ENCODE data around the gene FARSB. TPM values are rescaled to one million over a fixed set of nuclear protein-coding genes. Genes with fewer than 3 reads are reported as not detected.

Gene FARSB
- total and polyA plus RNA-seq, 2 experiments from 2014 or later, result 10.6 to 26.7 TPM

DNA sequence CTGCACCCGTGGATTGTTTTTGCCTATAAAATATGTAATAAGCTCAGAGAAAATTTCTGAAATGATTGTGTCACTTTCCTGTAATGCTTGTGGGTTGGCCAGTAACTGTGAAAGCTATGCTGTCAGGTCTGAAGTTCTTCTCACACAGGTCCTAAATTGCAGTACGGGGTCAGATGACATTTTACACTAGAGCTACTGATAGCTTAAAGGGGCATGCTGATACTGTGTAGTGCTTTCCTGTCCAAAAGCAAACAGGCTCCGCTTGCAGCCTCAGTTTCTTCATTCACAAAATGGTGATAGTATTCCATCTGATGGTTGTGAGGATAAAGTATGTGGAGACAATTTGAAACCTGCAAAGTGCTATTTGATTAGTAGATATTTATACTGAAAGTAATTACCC, 7.6 kb upstream of the FARSB start:
- DNase-seq (ENCODE audit: low read depth in 1 of 2, low spot score in 1 of 2), result peak in 1 of 2 donors; percentile 72
- Histone ChIP-seq H3K9me3 (ENCODE audit: low read depth) (no peaks in the 10 kb centered on the region), H3K36me3 (no peaks in the 10 kb centered on the region), H3K4me3 (no peak overlapping the region), H3K27ac (no peak overlapping the region), H3K4me1 (ENCODE audit: low read depth) (peaks cover 9% of the 10 kb centered on the region), H3K27me3 (peaks cover 10% of the 10 kb centered on the region)
- no peak for TF ChIP-seq CTCF (IDR thresholded peaks at IDR 0.05; ENCODE audit: low read depth, low read length)

GRCh38 chr2:222656526-222657446, 894 bp upstream of the FARSB start:
- Histone ChIP-seq H3K36me3 (no peaks in the 10 kb centered on the region), H3K27ac (peak overlapping the region; percentile 99), H3K4me1 (ENCODE audit: low read depth) (peaks cover 7% of the 10 kb centered on the region), H3K9me3 (ENCODE audit: low read depth) (no peaks in the 10 kb centered on the region), H3K27me3 (no peaks in the 10 kb centered on the region), H3K4me3 (peak overlapping the region; percentile 73)
- TF ChIP-seq CTCF (IDR thresholded peaks at IDR 0.05; ENCODE audit: low read depth, low read length), result no peak
- peak in 1 of 2 donors; percentile 6 for DNase-seq (ENCODE audit: low read depth in 1 of 2, low spot score in 1 of 2)

- Histone ChIP-seq H3K4me1 (ENCODE audit: low read depth) (peaks cover 7% of the 10 kb centered on the region), H3K36me3 (peaks cover 5% of the 10 kb centered on the region), H3K9me3 (ENCODE audit: low read depth) (no peaks in the 10 kb centered on the region), H3K27me3 (no peaks in the 10 kb centered on the region), H3K27ac (no peak overlapping the region), H3K4me3 (no peak overlapping the region)
- no peak for TF ChIP-seq CTCF (IDR thresholded peaks at IDR 0.05; ENCODE audit: low read depth, low read length)
- no peak for DNase-seq (ENCODE audit: low read depth in 1 of 2, low spot score in 1 of 2)
Measured at GRCh38 chr2:222653280-222653679, 2.6 kb downstream of the FARSB start.

DNA sequence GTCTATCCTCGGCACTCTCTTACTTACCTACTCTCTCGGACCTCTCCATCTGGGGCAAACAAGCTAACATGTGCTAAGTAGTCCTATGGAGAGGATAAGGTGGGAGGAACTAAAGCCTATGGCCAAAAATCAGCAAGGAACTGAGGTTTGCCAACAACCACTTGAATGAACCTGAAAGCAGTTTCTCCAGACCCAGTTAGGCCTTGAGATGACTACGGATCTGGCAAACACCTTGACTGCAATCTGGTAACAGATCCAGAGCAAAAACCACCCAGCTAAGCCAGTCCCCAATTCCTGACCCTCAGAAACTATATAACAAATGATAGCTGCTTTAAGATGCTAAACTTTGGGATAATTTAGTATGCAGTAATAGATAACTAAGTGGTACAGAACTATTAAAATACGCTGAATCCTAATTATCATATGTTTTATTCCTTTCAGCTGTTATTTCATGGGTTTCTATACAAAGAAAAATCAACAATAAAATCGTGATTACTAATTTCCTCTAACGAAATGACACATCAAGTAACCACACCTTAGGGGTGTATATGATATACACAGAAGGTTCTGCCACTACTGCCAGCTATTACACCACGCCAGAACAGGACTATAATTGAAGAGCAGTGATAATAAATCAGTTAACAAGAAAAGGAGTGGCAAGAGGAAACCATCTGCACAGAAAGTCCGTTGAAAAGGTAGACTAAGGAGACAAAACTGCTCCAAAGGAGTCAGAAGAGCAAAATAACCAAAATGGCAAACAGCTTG, 3.2 kb downstream of the FARSB start:
- no peak for DNase-seq (ENCODE audit: low read depth in 1 of 2, low spot score in 1 of 2)
- no peak overlapping the region for H3K27ac ChIP-seq
- H3K4me1 ChIP-seq (ENCODE audit: low read depth), result peaks cover 7% of the 10 kb centered on the region
- no peaks in the 10 kb centered on the region for H3K27me3 ChIP-seq
- no peak for TF ChIP-seq CTCF (IDR thresholded peaks at IDR 0.05; ENCODE audit: low read depth, low read length)
- no peaks in the 10 kb centered on the region for H3K9me3 ChIP-seq (ENCODE audit: low read depth)
- H3K36me3 ChIP-seq, result peaks cover 8% of the 10 kb centered on the region
- H3K4me3 ChIP-seq, result no peak overlapping the region

GRCh38 chr2:222651718-222652418, 4.0 kb downstream of the FARSB start:
- H3K9me3 ChIP-seq (ENCODE audit: low read depth), result no peaks in the 10 kb centered on the region
- H3K36me3 ChIP-seq, result peaks cover 8% of the 10 kb centered on the region
- no peaks in the 10 kb centered on the region for H3K27me3 ChIP-seq
- H3K4me1 ChIP-seq (ENCODE audit: low read depth), result peaks cover 7% of the 10 kb centered on the region
- DNase-seq (ENCODE audit: low read depth in 1 of 2, low spot score in 1 of 2), result no peak
- no peak overlapping the region for H3K27ac ChIP-seq
- TF ChIP-seq CTCF (IDR thresholded peaks at IDR 0.05; ENCODE audit: low read depth, low read length), result no peak
- H3K4me3 ChIP-seq, result no peak overlapping the region
